HG03097 (cell line): ENCODE measurements around the gene SMARCA2.

Source experiments
- ATAC-seq: cut with Tn5 transposase; IDR thresholded peaks from one replicate; pipeline ENCODE4 v1.9.1; 2021; ENCODE audit not compliant: unreplicated experiment, low FRiP score

SMARCA2 gene

DNA sequence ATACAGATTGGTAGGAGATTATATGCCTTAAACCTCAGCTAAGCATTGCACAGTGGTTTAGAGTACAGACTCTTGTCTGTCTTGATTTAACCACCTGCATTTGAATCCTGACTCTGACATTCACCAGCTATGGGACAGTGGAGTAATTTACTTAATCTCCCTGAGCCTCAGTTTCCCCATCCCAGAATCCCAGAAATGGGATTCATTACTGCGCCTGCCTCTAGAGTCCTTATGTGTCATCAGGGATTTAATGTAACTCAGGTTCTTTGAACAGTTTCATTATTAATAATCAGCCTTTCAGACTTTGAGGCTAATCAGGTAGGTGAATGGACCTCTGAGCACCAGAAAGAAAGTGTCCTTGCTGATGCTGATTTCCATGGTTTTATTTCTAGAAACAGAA lies 149.1 kb downstream of the SMARCA2 start:
- no peak for ATAC-seq

- no peak for ATAC-seq
Measured at GRCh38 chr9:2166203-2166602, 151.1 kb downstream of the SMARCA2 start.

GRCh38 chr9:2169035-2169434 lies 153.9 kb downstream of the SMARCA2 start:
- ATAC-seq = no peak

GRCh38 chr9:2170722-2171121 lies 155.6 kb downstream of the SMARCA2 start:
- no peak for ATAC-seq

GRCh38 chr9:2173170-2173569 lies 158.0 kb downstream of the SMARCA2 start:
- no peak for ATAC-seq

DNA sequence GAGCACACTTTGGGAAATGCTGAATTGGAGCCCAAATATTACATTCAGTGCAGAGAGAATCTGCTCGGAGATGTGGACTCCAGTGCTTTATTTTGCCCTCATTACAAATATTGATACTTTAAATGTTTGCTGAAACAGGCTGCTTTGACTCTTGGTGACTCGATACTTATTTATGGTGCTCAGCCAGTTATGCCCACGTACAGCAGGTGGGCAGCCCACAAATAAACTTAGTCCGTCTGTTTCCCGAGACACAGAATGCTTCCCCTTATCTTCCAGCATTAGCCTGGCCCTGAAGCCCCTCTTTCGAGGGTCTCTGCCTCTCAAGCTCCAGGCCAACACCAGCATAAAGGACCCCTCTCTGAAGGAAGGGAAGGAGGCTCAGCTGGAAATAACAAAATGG lies 158.7 kb downstream of the SMARCA2 start:
- ATAC-seq = no peak

DNA sequence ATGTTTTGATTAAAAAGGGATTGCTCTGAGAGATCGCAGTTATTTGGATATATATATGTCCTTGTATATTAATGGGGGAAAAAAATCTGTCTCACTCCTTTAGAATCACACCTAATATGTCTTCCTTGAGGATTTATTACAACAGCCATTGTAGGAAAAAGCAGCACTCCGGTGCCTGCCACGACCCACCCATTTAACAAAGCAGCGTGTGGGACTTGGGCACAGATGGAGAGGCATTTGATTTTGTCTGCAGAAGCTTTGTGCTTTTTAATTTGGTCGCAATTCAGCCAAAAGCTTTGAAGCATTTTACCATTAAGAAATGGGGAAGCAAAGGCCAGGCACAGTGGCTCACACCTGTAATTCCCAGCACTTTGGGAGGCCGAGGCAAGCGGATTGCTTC lies 159.2 kb downstream of the SMARCA2 start:
- ATAC-seq = no peak

GRCh38 chr9:2174911-2175310 lies 159.8 kb downstream of the SMARCA2 start:
- ATAC-seq = no peak

- ATAC-seq = no peak
Measured at GRCh38 chr9:2177121-2177520, 162.0 kb downstream of the SMARCA2 start.

- no peak for ATAC-seq
Measured at GRCh38 chr9:2178034-2178734, 163.0 kb downstream of the SMARCA2 start.

DNA sequence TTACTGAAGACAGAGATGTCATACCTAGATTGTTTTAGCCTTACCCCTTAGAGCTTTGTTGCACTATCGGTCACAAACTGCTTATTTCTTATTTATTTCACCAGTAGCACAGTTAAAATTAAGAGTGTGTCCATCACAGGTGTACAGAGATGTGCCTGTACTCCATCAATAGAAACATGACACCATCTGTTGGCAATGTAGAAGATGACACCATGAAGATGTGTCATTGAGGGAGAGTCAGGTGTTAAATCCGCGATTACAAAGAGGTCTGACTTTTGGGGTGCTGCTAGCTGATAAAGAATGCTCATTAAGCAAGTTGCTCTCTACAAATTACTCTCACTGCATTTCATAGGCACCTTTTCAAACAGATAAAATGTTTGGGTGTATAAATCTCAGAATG lies 164.4 kb downstream of the SMARCA2 start:
- ATAC-seq = no peak

- ATAC-seq = no peak
Measured at GRCh38 chr9:2180154-2180553, 165.0 kb downstream of the SMARCA2 start.

- ATAC-seq = no peak
Measured at GRCh38 chr9:2180704-2181103, 165.6 kb downstream of the SMARCA2 start.

DNA sequence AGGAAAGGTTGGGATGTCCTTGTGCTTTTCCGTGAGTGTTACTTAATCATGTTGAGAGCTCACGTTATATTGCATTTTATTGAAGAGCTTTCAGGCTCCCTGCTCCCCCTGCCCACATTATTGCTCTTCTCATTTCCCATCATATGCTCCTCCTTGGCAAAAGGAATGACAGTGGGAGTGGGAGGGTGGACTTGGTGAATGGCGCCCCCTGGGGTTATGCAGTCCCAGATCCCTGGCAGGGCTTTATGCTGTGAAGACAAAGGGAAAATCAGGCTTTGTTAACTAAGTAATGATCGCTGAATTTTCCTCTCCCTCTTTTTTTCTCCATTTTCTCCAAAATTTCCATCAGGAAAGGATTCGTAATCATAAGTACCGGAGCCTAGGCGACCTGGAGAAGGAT lies 166.6 kb downstream of the SMARCA2 start:
- ATAC-seq = no peak

GRCh38 chr9:2190939-2191608 lies 175.9 kb downstream of the SMARCA2 start:
- ATAC-seq = no peak

GRCh38 chr9:2191609-2191972 lies 176.4 kb downstream of the SMARCA2 start:
- no peak for ATAC-seq

- no peak for ATAC-seq
Measured at GRCh38 chr9:2192356-2192979, 177.3 kb downstream of the SMARCA2 start.

DNA sequence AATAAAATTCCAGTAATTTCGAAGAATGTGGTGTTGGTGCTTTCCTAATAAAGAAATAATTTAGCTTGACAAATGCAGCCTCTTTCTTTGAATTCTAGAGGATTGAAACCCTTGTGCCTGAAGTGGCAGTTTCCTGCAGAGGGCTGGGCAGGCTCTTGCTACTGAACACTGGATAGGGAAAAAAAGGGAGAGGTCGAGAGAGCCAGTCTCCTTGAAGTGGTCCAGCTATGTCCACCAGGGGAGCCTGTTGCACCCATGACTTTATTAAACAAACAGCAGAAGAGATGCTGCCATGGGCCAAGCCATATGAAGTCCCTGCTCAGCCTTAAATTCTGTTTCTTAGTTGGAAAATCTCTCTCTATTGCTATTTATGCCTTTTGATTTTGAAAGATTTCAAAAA lies 178.4 kb downstream of the SMARCA2 start:
- ATAC-seq = no peak

- no peak for ATAC-seq
Measured at GRCh38 chr9:2195211-2195610, 180.1 kb downstream of the SMARCA2 start.

DNA sequence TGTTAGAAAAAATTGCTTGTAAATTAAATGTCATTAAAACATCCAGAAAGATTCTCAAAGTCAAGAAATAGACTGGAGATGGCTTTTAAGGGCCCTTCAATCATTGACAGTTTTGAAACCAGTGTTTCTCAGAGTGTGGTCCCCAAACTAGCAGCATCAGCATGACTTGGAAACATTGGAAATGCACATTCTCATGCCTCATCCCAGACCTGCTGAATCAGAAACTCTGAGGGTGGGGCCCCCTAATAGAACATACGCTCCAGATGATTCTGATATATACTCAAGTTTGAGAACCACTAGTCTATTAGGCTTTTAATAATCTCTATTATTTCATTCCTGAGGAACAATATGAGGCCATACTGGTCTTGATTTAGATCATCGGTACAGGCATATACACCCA lies 181.6 kb downstream of the SMARCA2 start:
- ATAC-seq = no peak

DNA sequence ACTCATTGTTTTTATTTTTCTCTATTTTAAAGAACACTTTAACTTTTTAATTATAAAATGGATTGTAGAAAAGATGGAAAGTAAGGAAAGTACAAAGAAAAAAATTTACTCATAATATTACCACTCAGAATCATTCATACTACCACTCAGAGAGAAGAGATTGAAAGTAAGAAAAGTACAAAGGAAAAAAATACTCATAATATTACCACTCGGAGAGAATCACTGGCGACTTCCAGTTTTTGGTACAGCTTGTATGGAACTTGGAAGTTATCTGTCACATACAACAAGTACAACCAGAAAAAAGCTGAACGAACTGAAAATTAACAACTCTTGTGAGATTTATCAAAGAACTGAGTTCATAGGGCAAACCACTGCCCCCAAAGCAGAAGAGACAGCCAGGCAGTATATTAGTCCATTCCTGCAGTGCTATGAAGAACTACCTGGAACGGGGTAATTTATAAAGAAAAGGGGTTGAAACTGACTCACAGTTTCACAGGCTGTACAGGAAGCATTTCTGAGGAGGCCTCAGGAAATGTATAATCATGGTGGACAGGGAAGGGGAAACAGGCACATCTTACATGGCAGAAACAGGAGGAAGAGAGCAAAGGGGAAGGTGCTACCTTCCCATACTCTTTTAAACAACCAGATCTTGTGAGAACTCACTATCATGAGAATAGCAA lies 183.9 kb downstream of the SMARCA2 start:
- ATAC-seq = no peak
